ENCODE data around the gene OR51A4. TPM values are rescaled to one million over a fixed set of nuclear protein-coding genes. Genes with fewer than 3 reads are reported as not detected.

Gene OR51A4
- total and polyA plus RNA-seq, 8 donors: not detected

- no peak within 1 kb of the TSS for H3K27ac ChIP-seq
- no peak within 1 kb of the TSS for H3K4me3 ChIP-seq
- intact Hi-C loops (cut with DNase I; ENCODE audit: low total_unique reads): no loop called here
- DNase-seq: no peak
- no peaks in the 10 kb centered on the region for H3K36me3 ChIP-seq
- 78 to 100% (median 87%) methylated on average over 1 of the region's 1 CpG for WGBS, 5 donors
- H3K9me3 ChIP-seq: no peaks in the 10 kb centered on the region
- TF ChIP-seq POLR2A (IDR thresholded peaks at IDR 0.05) (no peak), CTCF (IDR thresholded peaks at IDR 0.05) (no peak), EP300 (IDR thresholded peaks at IDR 0.05) (no peak), POLR2AphosphoS5 (IDR thresholded peaks at IDR 0.05) (no peak)
- H3K27me3 ChIP-seq: no peaks in the 10 kb centered on the region
- H3K4me1 ChIP-seq: no peaks in the 10 kb centered on the region
Observed at GRCh38 chr11:4924239-4924638, 23.2 kb downstream of the OR51A4 start, which contains the start of gene OR51G1. OR51G1 (minus strand) TSS chr11:4924339; CDS start chr11:4924339, 0 bp downstream.

- H3K27me3 ChIP-seq: no peaks in the 10 kb centered on the region
- WGBS, 5 donors: 29 to 57% (median 41%) methylated on average over 1 of the region's 1 CpG
- H3K36me3 ChIP-seq: no peaks in the 10 kb centered on the region
- no peak overlapping the region for H3K27ac ChIP-seq
- no peak overlapping the region for H3K4me3 ChIP-seq
- H3K9me3 ChIP-seq: no peaks in the 10 kb centered on the region
- no peak for DNase-seq
- TF ChIP-seq POLR2A (IDR thresholded peaks at IDR 0.05) (no peak), CTCF (IDR thresholded peaks at IDR 0.05) (no peak), EP300 (IDR thresholded peaks at IDR 0.05) (no peak), POLR2AphosphoS5 (IDR thresholded peaks at IDR 0.05) (no peak)
- intact Hi-C loops (cut with DNase I; ENCODE audit: low total_unique reads): no loop called here
- H3K4me1 ChIP-seq: no peaks in the 10 kb centered on the region
Observed at GRCh38 chr11:4922304-4922703, 25.1 kb downstream of the OR51A4 start.

- H3K4me1 ChIP-seq: no peaks in the 10 kb centered on the region
- TF ChIP-seq EP300 (IDR thresholded peaks at IDR 0.05) (no peak), POLR2AphosphoS5 (IDR thresholded peaks at IDR 0.05) (no peak), POLR2A (IDR thresholded peaks at IDR 0.05) (no peak), CTCF (IDR thresholded peaks at IDR 0.05) (no peak)
- WGBS, 5 donors: 52 to 80% (median 60%) methylated on average over 1 of the region's 1 CpG
- H3K27ac ChIP-seq: no peak overlapping the region
- no peaks in the 10 kb centered on the region for H3K9me3 ChIP-seq
- intact Hi-C loops (cut with DNase I; ENCODE audit: low total_unique reads): no loop called here
- no peaks in the 10 kb centered on the region for H3K27me3 ChIP-seq
- no peak for DNase-seq
- H3K36me3 ChIP-seq: no peaks in the 10 kb centered on the region
- no peak overlapping the region for H3K4me3 ChIP-seq
Observed at GRCh38 chr11:4921796-4922195, 25.6 kb downstream of the OR51A4 start.

- TF ChIP-seq POLR2A (IDR thresholded peaks at IDR 0.05) (no peak), POLR2AphosphoS5 (IDR thresholded peaks at IDR 0.05) (no peak), EP300 (IDR thresholded peaks at IDR 0.05) (no peak), CTCF (IDR thresholded peaks at IDR 0.05) (no peak)
- Histone ChIP-seq H3K27ac (no peak within 1 kb of the TSS), H3K36me3 (no peaks in the 10 kb centered on the region), H3K9me3 (no peaks in the 10 kb centered on the region), H3K27me3 (no peaks in the 10 kb centered on the region), H3K4me3 (no peak within 1 kb of the TSS), H3K4me1 (no peaks in the 10 kb centered on the region)
- WGBS, 5 donors: 77 to 94% (median 86%) methylated on average over 4 of the region's 4 CpGs
- intact Hi-C loops (cut with DNase I; ENCODE audit: low total_unique reads): no loop called here
- DNase-seq: no peak
Observed at GRCh38 chr11:4919250-4919649, 28.2 kb downstream of the OR51A4 start, which contains the start of gene OR51G2. OR51G2 (minus strand) TSS chr11:4919350; CDS start chr11:4915663, 3,687 bp downstream.

All from stomach (tissue), 9 donors.